Fibroblast of the aortic adventitia (primary cell): ENCODE data around the gene LYG2. TPM values are rescaled to one million over a fixed set of nuclear protein-coding genes. Genes with fewer than 3 reads are reported as not detected.
A peak's percentile ranks its signal among the peaks of the same experiment; 100 is the strongest.
"Not testable (repeated sequence)": the region's sequence is repeated elsewhere in the genome, so short reads cannot be mapped to it uniquely, and the experiment has no call there.

Experiments
- DNase-seq: peaks from one replicate; pipeline ENCODE4 v3.0.0-alpha.2; 2010; ENCODE audit warnings: low read depth
- H3K4me3 ChIP-seq: 2 replicates; pipeline ENCODE4 v1.5.1; 2011; ENCODE audit warnings: low read depth, mild to moderate bottlenecking, control low read depth, low read length, moderate library complexity
- CTCF ChIP-seq: IDR thresholded peaks from 2 replicates; pipeline ENCODE4 v1.5.1; 2011; ENCODE audit warnings: mild to moderate bottlenecking, low read length, control low read depth, inconsistent platforms; ENCODE audit not compliant: insufficient read depth
- total RNA-seq: library from RNA; depleted of rRNA; stranded (reverse); fragments of >200 nt; gene quantifications from 2 replicates; pipeline ENCODE4 v1.2.3, GENCODE V29; 2012; ENCODE audit warnings: low replicate concordance

LYG2 gene
- total RNA-seq, 1 donor = not detected

- no peak for TF ChIP-seq CTCF
These were observed 15.0 kb downstream of the LYG2 start for GRCh38 chr2:99240431-99240830.

GRCh38 chr2:99238599-99238998 is 16.9 kb downstream of the LYG2 start:
- TF ChIP-seq CTCF = no peak
- DNase-seq = no peak

More at GRCh38 chr2:99240431-99240830, 15.0 kb downstream of the LYG2 start:
- no peak overlapping the region for H3K4me3 ChIP-seq
- DNase-seq = no peak

GRCh38 chr2:99233177-99233576 is 22.3 kb downstream of the LYG2 start:
- DNase-seq, H3K4me3 ChIP-seq: not testable (repeated sequence)

More at GRCh38 chr2:99238599-99238998, 16.9 kb downstream of the LYG2 start:
- no peak overlapping the region for H3K4me3 ChIP-seq

- DNase-seq = peak; percentile 8
- TF ChIP-seq CTCF = no peak
These were observed 37.5 kb downstream of the LYG2 start for GRCh38 chr2:99217929-99218501.

GRCh38 chr2:99216096-99216495 is 39.4 kb downstream of the LYG2 start:
- no peak for DNase-seq
- TF ChIP-seq CTCF = no peak
- no peak overlapping the region for H3K4me3 ChIP-seq

More at GRCh38 chr2:99217929-99218501, 37.5 kb downstream of the LYG2 start:
- no peak overlapping the region for H3K4me3 ChIP-seq

- no peak for DNase-seq
- TF ChIP-seq CTCF = no peak
- H3K4me3 ChIP-seq = no peak overlapping the region
These were observed 50.0 kb downstream of the LYG2 start for GRCh38 chr2:99205491-99205890.

GRCh38 chr2:99201959-99202678 is 53.3 kb downstream of the LYG2 start:
- peak; percentile 47 for TF ChIP-seq CTCF

More at GRCh38 chr2:99201959-99202678, 53.3 kb downstream of the LYG2 start:
- no peak for DNase-seq
- no peak overlapping the region for H3K4me3 ChIP-seq
